Neural progenitor cell (in vitro differentiated cells): ENCODE data around the gene OGN. TPM values are rescaled to one million over a fixed set of nuclear protein-coding genes. Genes with fewer than 3 reads are reported as not detected.

Experiments used
- DNase-seq: peaks from one replicate; pipeline ENCODE4 v3.0.0-alpha.2; 2016; ENCODE audit warnings: low spot score
- H2AFZ ChIP-seq: fragments of 200-600 bp; sonication (generic); replicated peaks from 2 replicates; pipeline ENCODE4 v1.6.1; 2016; ENCODE audit warnings: antibody characterized with exemption
- H3F3A ChIP-seq: fragments of 200-600 bp; sonication (generic); 2 replicates; pipeline ENCODE4 v1.6.1; 2016; ENCODE audit warnings: antibody characterized with exemption, low read depth
- H3K27ac ChIP-seq: fragments of 200-600 bp; sonication (generic); 2 replicates; pipeline ENCODE4 v1.5.1; 2016; ENCODE audit warnings: mild to moderate bottlenecking
- H3K27me3 ChIP-seq: fragments of 200-600 bp; sonication (generic); 2 replicates; pipeline ENCODE4 v1.6.1; 2016; ENCODE audit warnings: mild to moderate bottlenecking, moderate library complexity
- H3K36me3 ChIP-seq: fragments of 200-600 bp; sonication (generic); 2 replicates; pipeline ENCODE4 v1.5.1; 2016
- H3K4me1 ChIP-seq: fragments of 200-600 bp; sonication (generic); 2 replicates; pipeline ENCODE4 v1.6.1; 2016; ENCODE audit warnings: mixed run types
- H3K4me2 ChIP-seq: fragments of 200-600 bp; sonication (generic); 2 replicates; pipeline ENCODE4 v1.6.1; 2016
- H3K4me3 ChIP-seq: fragments of 200-600 bp; sonication (generic); 2 replicates; pipeline ENCODE4 v1.5.1; 2016
- H3K79me2 ChIP-seq: fragments of 200-600 bp; sonication (generic); 2 replicates; pipeline ENCODE4 v1.6.1; 2016; ENCODE audit warnings: low read depth
- H3K9ac ChIP-seq: fragments of 200-600 bp; sonication (generic); 2 replicates; pipeline ENCODE4 v1.6.1; 2016
- H3K9me3 ChIP-seq: fragments of 200-600 bp; sonication (generic); 2 replicates; pipeline ENCODE4 v1.5.1; 2016; ENCODE audit warnings: low read depth
- H4K20me1 ChIP-seq: fragments of 200-600 bp; sonication (generic); 2 replicates; pipeline ENCODE4 v1.6.1; 2016; ENCODE audit warnings: low read depth
- H3K27ac Mint-ChIP-seq: 3 replicates; pipeline ENCODE4 v1.8.0; 2021; ENCODE audit warnings: mixed read lengths
- H3K27me3 Mint-ChIP-seq: 2 replicates; pipeline ENCODE4 v1.8.0; 2022; ENCODE audit warnings: low read depth, mild to moderate bottlenecking, inconsistent platforms, moderate library complexity, mixed read lengths; ENCODE audit not compliant: insufficient read depth
- H3K36me3 Mint-ChIP-seq: 3 replicates; pipeline ENCODE4 v1.8.0; 2021; ENCODE audit warnings: mixed read lengths
- H3K4me1 Mint-ChIP-seq: 3 replicates; pipeline ENCODE4 v1.8.0; 2021; ENCODE audit warnings: mixed read lengths
- H3K4me3 Mint-ChIP-seq: 3 replicates; pipeline ENCODE4 v1.8.0; 2021; ENCODE audit warnings: mild to moderate bottlenecking, moderate library complexity, mixed read lengths
- H3K9me3 Mint-ChIP-seq: 3 replicates; pipeline ENCODE4 v1.8.0; 2020; ENCODE audit warnings: mixed read lengths
- CTCF ChIP-seq: fragments of 200-600 bp; sonication (generic); IDR thresholded peaks from 2 replicates; pipeline ENCODE4 v1.5.1; 2017; ENCODE audit warnings: antibody characterized with exemption, mild to moderate bottlenecking
- EZH2 ChIP-seq: fragments of 200-600 bp; sonication (generic); IDR thresholded peaks from 2 replicates; pipeline ENCODE4 v1.6.1; 2017; ENCODE audit warnings: antibody characterized with exemption, mild to moderate bottlenecking, moderate library complexity
- EZH2phosphoT487 ChIP-seq: fragments of 200-600 bp; sonication (generic); IDR thresholded peaks from 2 replicates; pipeline ENCODE4 v1.6.1; 2017; ENCODE audit warnings: antibody characterized with exemption
- total RNA-seq: library from RNA; depleted of rRNA; stranded (reverse); fragments of >200 nt; gene quantifications from 2 replicates; pipeline ENCODE4 v1.2.3, GENCODE V29; 2015; ENCODE audit warnings: low replicate concordance

OGN gene
- total RNA-seq, 1 donor from 2014 or later = not detected

GRCh38 chr9:92435263-92435662, 30.9 kb upstream of the OGN start:
- Mint-ChIP-seq H3K36me3 (no peaks in the 10 kb centered on the region), H3K4me3 (no peak overlapping the region), H3K27ac (no peak overlapping the region), H3K4me1 (no peaks in the 10 kb centered on the region), H3K27me3 (peaks cover 3% of the 10 kb centered on the region), H3K9me3 (no peaks in the 10 kb centered on the region)
- DNase-seq = no peak
- Histone ChIP-seq H3K9me3 (no peaks in the 10 kb centered on the region), H3K4me1 (no peaks in the 10 kb centered on the region), H4K20me1 (no peaks in the 10 kb centered on the region), H3K4me3 (no peak overlapping the region), H3F3A (no peaks in the 10 kb centered on the region), H3K36me3 (no peaks in the 10 kb centered on the region), H3K4me2 (no peak overlapping the region), H2AFZ (no peak overlapping the region), H3K9ac (no peak overlapping the region), H3K27ac (no peak overlapping the region), H3K27me3 (no peaks in the 10 kb centered on the region), H3K79me2 (no peaks in the 10 kb centered on the region)
- TF ChIP-seq EZH2 (no peak), EZH2phosphoT487 (no peak), CTCF (no peak)

GRCh38 chr9:92432972-92433548, 28.7 kb upstream of the OGN start:
- Histone ChIP-seq H3K4me2 (no peak overlapping the region), H3K36me3 (no peaks in the 10 kb centered on the region), H3K4me1 (no peaks in the 10 kb centered on the region), H2AFZ (no peak overlapping the region), H3K27me3 (no peaks in the 10 kb centered on the region), H4K20me1 (no peaks in the 10 kb centered on the region), H3K9me3 (no peaks in the 10 kb centered on the region), H3K9ac (no peak overlapping the region), H3K4me3 (no peak overlapping the region), H3K27ac (no peak overlapping the region), H3F3A (no peaks in the 10 kb centered on the region), H3K79me2 (no peaks in the 10 kb centered on the region)
- H3K36me3 Mint-ChIP-seq = no peaks in the 10 kb centered on the region
- no peaks in the 10 kb centered on the region for H3K27me3 Mint-ChIP-seq
- H3K4me3 Mint-ChIP-seq = no peak overlapping the region
- no peak overlapping the region for H3K27ac Mint-ChIP-seq
- TF ChIP-seq EZH2phosphoT487 = no peak
- TF ChIP-seq CTCF = no peak
- no peak for TF ChIP-seq EZH2
- no peak for DNase-seq
- H3K4me1 Mint-ChIP-seq = no peaks in the 10 kb centered on the region
- H3K9me3 Mint-ChIP-seq = no peaks in the 10 kb centered on the region

- Histone ChIP-seq H3K4me2 (no peak overlapping the region), H3K27ac (no peak overlapping the region), H3F3A (no peaks in the 10 kb centered on the region), H3K4me3 (no peak overlapping the region), H3K79me2 (no peaks in the 10 kb centered on the region), H3K27me3 (no peaks in the 10 kb centered on the region), H4K20me1 (no peaks in the 10 kb centered on the region), H3K36me3 (no peaks in the 10 kb centered on the region), H2AFZ (no peak overlapping the region), H3K9me3 (no peaks in the 10 kb centered on the region), H3K9ac (no peak overlapping the region), H3K4me1 (no peaks in the 10 kb centered on the region)
- H3K27ac Mint-ChIP-seq = no peak overlapping the region
- TF ChIP-seq EZH2 (no peak), EZH2phosphoT487 (no peak), CTCF (no peak)
- no peak for DNase-seq
- no peak overlapping the region for H3K4me3 Mint-ChIP-seq
- no peaks in the 10 kb centered on the region for H3K4me1 Mint-ChIP-seq
- no peaks in the 10 kb centered on the region for H3K36me3 Mint-ChIP-seq
- no peaks in the 10 kb centered on the region for H3K27me3 Mint-ChIP-seq
- no peaks in the 10 kb centered on the region for H3K9me3 Mint-ChIP-seq
Measured at GRCh38 chr9:92432350-92432749, 28.0 kb upstream of the OGN start.
